Panc1 (cell line): Measurements from ENCODE around the gene COLEC11.
A peak's percentile ranks its signal among the peaks of the same experiment; 100 is the strongest.

Experiments used
- TCF7L2 ChIP-seq: IDR thresholded peaks from 2 replicates; pipeline ENCODE4 v1.6.1; 2011; ENCODE audit warnings: mild to moderate bottlenecking, low read depth, low read length, inconsistent platforms
- TF ChIP-seq, protein P1 (sequence below): fragments of 450-650 bp; IDR thresholded peaks from 2 replicates; pipeline ENCODE4 v1.5.1; 2017; ENCODE audit warnings: mild to moderate bottlenecking

DNA sequence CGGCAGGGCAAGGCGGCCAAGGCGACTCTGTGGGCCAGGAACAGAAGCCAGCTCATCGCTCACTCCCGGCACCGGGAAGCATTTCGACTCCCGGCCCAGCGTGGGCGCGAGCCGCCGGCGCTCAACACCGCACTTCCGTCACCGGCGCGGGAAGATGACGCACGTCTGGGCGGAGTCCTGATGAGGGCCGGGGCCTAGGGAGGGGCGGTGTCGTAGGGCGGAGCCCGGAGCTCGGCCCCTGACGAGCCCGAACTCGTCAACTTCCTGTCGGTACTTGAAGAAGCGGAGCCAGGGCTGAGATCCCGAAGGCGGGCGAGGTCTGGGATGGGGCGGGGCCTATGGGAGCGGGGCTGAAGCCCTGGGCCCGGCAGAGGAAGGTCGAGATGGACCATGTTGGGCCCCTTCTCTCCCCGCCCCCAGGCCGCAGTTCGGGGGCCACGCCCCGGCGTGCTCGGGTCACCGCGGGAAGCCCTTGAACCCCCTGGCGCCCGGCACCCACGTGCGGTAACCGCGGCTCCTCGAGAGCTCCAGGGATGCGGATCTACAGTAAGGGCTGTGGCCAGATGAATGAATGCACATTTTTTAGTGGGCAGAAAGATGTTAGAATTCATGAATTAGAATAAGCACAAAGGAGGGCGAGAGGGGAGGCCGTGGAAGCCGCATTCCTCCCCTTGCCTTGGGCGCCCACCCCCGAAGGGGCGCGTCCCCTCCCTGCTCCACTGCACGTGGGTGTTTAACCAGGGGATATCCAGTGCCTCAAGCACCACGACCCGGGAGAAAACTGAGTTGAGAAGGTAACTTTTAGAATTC is 36.5 kb upstream of the COLEC11 start, which contains the start of gene RNASEH1:
- TF ChIP-seq, protein P1, sequence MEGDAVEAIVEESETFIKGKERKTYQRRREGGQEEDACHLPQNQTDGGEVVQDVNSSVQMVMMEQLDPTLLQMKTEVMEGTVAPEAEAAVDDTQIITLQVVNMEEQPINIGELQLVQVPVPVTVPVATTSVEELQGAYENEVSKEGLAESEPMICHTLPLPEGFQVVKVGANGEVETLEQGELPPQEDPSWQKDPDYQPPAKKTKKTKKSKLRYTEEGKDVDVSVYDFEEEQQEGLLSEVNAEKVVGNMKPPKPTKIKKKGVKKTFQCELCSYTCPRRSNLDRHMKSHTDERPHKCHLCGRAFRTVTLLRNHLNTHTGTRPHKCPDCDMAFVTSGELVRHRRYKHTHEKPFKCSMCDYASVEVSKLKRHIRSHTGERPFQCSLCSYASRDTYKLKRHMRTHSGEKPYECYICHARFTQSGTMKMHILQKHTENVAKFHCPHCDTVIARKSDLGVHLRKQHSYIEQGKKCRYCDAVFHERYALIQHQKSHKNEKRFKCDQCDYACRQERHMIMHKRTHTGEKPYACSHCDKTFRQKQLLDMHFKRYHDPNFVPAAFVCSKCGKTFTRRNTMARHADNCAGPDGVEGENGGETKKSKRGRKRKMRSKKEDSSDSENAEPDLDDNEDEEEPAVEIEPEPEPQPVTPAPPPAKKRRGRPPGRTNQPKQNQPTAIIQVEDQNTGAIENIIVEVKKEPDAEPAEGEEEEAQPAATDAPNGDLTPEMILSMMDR, result no peak
- peak; percentile 93 for TF ChIP-seq TCF7L2
